GM10847 (cell line): ENCODE results near the gene ENAH.

Experiments used
- POLR2A ChIP-seq: IDR thresholded peaks from 2 replicates; pipeline ENCODE4 v1.6.1; 2011; ENCODE audit not compliant: insufficient read length; ENCODE audit errors: extremely low read depth

Gene ENAH

GRCh38 chr1:225485226-225485625 is 167.7 kb downstream of the ENAH start:
- TF ChIP-seq POLR2A: no peak

DNA sequence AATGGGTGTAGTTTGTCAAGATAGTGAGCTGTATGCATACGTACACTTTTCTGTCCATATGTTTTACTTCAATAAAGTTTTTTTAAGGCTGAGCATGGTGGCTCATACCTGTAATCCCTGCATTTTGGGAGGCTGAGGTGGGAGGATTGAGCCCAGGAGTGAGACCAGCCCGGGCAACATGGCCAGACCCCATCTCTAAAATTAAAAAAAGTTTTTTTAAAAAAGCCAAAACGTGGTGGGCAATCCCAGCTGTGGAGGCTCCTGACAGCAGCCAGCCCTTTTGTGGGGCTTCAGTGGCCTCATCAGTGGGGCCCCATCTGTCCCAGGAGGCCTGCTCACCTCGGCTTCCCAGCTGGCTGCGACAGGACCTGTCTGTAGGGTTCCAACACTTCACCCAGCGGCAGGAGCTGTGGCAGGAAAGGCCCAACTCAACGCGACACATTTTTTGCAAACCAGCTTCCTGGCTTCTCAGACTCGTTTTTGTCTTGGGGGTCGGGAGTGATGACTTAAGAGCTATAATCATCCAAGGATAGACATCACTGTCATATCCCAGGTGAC is 168.2 kb downstream of the ENAH start:
- TF ChIP-seq POLR2A: no peak

- no peak for TF ChIP-seq POLR2A
These were observed 168.9 kb downstream of the ENAH start for GRCh38 chr1:225483818-225484656.

GRCh38 chr1:225482421-225482950 is 170.4 kb downstream of the ENAH start:
- no peak for TF ChIP-seq POLR2A

DNA sequence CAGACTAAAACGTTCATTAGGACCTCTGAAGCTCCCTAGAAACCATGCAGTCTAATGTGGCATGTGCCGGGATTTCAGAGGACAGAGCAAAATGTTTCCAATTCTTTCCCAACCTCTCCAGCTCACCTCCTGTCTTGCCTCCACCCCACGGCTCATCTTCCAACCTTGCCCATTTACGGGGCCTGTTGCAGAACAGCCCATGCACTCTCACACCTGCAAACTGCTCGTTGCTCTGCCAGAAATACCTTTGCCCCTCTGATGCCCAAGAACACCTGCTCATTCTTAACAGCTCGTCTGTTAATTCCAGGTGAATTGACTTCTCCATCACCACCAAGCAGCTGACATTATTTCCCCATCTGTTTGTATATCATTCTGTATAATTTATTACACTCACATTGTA is 171.2 kb downstream of the ENAH start:
- TF ChIP-seq POLR2A: no peak

- no peak for TF ChIP-seq POLR2A
These were observed 172.0 kb downstream of the ENAH start for GRCh38 chr1:225480825-225481434.

- TF ChIP-seq POLR2A: no peak
These were observed 172.8 kb downstream of the ENAH start for GRCh38 chr1:225479996-225480720.

DNA sequence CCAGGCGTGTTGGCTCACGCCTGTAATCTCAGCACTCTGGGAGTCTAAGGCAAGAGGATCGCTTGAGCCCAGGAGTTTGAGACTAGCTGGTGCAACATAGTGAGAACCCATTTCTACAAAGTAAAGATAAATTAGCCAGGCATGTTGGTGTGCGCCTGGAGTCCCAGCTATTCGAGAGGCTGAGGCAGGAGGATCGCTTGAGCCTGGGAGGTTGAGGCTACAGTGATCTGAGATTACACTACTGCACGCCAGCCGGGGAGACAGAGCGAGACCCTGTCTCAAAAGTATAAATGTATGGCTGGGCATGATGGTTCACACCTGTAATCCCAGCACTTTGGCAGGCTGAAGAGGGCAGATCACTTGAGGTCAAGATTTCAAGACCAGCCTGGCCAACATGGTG is 173.6 kb downstream of the ENAH start:
- TF ChIP-seq POLR2A: no peak

GRCh38 chr1:225477296-225477911 is 175.5 kb downstream of the ENAH start:
- no peak for TF ChIP-seq POLR2A

DNA sequence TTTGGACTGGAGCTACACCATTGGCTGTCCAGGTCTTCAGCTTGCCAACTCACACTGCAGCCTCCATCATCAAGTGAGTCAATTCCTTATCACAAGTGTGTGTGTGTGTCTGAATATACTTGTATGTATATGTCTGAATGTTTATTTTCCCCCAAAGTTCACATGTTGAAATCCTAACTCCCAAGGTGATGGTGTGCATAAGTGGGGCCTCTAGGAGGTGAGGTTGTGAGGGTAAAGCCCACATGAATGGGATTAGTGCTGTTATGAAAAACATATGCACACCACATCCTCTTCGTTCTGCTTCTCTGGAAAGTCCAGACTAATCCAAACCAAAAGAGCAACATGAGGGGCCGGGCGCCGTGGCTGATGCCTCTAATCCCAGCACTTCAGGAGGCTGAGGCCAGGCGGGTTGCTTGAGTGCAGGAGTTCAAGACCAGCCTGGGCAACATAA is 176.4 kb downstream of the ENAH start:
- TF ChIP-seq POLR2A: no peak

DNA sequence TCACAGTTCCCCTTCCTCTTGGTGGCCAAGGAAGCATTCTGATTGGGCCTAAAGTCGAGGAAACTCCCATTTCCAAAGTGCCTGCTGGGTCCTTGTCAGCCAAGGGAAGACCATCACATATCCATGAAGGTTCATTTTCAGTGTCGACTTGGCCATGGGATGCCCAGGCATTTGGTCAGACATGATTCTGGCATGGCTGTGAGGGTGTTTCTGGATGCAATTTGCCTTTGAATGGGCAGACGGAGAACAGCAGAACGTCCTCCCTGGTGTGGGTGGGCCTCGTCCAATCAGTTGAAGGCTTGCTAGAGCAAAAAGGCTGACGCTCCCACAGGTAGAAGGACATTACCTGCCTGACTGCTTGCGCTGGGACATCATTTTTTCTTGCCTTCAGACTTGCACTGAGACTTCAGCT is 176.8 kb downstream of the ENAH start:
- no peak for TF ChIP-seq POLR2A

- TF ChIP-seq POLR2A: no peak
These were observed 177.7 kb downstream of the ENAH start for GRCh38 chr1:225474986-225475820.

DNA sequence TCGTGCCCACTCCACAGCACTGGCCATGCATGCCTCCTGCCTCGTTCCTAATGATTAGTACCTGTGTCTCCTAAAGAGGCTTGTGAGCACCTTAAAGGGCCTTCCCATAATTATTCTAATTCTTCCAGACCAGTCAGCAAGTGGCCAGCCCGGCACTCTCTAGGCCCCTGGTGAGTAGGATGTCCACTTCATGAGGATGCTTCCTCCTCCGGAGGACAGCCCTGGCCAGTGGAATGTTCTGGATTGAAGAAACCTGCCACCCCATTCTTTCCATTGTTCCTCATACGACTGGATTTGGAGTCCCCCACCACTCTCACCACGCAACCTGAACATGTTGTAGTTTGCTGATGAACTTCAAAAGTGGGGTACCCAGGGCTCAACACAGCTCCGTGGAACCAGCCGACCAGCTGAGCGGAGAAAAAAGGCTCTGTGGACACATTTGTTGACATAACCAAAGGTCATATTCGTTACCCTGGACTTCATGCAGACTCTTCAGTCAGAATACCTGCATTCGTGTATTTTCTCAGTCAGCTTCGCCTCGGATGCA is 178.4 kb downstream of the ENAH start:
- TF ChIP-seq POLR2A: no peak

- no peak for TF ChIP-seq POLR2A
These were observed 181.2 kb downstream of the ENAH start for GRCh38 chr1:225471453-225472301.
